Measurements from ENCODE around the gene MEAK7. TPM values are rescaled to one million over a fixed set of nuclear protein-coding genes. Genes with fewer than 3 reads are reported as not detected.

MEAK7 gene
- total RNA-seq, 1 donor from 2014 or later = 28.1 TPM

DNA sequence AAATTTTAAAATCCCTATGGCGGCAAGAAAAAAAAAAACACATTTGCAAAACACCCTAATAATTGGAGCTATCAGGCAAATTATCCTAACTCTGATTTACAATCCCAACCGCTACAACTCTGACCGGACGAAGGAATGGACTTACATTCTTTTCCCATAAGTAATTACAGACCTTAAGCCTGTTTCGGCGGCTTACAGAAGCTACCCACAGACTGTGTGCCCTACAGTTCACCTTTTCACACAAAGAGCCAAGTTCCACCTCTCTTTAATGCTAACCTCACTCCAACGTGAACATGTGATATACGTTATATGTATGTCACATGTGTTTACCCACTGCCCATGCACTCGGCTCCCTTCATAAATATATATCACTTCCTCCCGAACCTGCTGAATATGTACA is 8.7 kb upstream of the MEAK7 start:
- no peak overlapping the region for H3K4me3 Mint-ChIP-seq (ENCODE audit: unreplicated experiment)
- DNase-seq (ENCODE audit: extremely low spot score, unreplicated experiment) = no peak
- H3K27ac Mint-ChIP-seq (ENCODE audit: unreplicated experiment) = no peak overlapping the region
- TF ChIP-seq, protein P1, sequence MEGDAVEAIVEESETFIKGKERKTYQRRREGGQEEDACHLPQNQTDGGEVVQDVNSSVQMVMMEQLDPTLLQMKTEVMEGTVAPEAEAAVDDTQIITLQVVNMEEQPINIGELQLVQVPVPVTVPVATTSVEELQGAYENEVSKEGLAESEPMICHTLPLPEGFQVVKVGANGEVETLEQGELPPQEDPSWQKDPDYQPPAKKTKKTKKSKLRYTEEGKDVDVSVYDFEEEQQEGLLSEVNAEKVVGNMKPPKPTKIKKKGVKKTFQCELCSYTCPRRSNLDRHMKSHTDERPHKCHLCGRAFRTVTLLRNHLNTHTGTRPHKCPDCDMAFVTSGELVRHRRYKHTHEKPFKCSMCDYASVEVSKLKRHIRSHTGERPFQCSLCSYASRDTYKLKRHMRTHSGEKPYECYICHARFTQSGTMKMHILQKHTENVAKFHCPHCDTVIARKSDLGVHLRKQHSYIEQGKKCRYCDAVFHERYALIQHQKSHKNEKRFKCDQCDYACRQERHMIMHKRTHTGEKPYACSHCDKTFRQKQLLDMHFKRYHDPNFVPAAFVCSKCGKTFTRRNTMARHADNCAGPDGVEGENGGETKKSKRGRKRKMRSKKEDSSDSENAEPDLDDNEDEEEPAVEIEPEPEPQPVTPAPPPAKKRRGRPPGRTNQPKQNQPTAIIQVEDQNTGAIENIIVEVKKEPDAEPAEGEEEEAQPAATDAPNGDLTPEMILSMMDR (IDR thresholded peaks at IDR 0.05) = no peak
- H3K36me3 Mint-ChIP-seq (ENCODE audit: unreplicated experiment) = no peaks in the 10 kb centered on the region
- H3K9me3 Mint-ChIP-seq (ENCODE audit: unreplicated experiment) = no peaks in the 10 kb centered on the region
- peaks cover 25% of the 10 kb centered on the region for H3K4me1 Mint-ChIP-seq (ENCODE audit: unreplicated experiment)
- no peaks in the 10 kb centered on the region for H3K27me3 Mint-ChIP-seq (ENCODE audit: unreplicated experiment)

DNA sequence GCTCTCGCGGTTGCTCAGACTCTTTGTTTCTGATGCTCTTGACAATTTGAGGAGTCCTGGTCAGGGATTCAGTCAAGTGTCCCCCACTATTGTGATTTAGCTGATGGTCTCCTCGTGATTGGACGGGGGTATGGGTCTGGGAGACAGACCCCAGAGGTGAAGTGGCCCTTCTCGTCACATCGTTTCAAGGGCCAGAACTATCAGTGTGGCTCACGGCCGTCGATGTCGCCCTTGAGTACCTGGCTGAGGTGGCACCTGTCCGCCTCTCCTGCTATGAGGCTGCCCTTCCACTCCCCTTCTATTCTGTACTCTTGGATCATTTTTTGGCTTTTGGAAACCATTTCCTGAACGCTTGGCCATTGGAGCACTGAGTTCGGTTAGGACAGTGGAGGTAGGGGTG is 7.4 kb upstream of the MEAK7 start:
- Mint-ChIP-seq H3K9me3 (ENCODE audit: unreplicated experiment) (no peaks in the 10 kb centered on the region), H3K36me3 (ENCODE audit: unreplicated experiment) (no peaks in the 10 kb centered on the region), H3K4me3 (ENCODE audit: unreplicated experiment) (no peak overlapping the region), H3K4me1 (ENCODE audit: unreplicated experiment) (peaks cover 17% of the 10 kb centered on the region), H3K27me3 (ENCODE audit: unreplicated experiment) (no peaks in the 10 kb centered on the region), H3K27ac (ENCODE audit: unreplicated experiment) (no peak overlapping the region)
- TF ChIP-seq, protein P1 (IDR thresholded peaks at IDR 0.05) = no peak
- DNase-seq (ENCODE audit: extremely low spot score, unreplicated experiment) = no peak

DNA sequence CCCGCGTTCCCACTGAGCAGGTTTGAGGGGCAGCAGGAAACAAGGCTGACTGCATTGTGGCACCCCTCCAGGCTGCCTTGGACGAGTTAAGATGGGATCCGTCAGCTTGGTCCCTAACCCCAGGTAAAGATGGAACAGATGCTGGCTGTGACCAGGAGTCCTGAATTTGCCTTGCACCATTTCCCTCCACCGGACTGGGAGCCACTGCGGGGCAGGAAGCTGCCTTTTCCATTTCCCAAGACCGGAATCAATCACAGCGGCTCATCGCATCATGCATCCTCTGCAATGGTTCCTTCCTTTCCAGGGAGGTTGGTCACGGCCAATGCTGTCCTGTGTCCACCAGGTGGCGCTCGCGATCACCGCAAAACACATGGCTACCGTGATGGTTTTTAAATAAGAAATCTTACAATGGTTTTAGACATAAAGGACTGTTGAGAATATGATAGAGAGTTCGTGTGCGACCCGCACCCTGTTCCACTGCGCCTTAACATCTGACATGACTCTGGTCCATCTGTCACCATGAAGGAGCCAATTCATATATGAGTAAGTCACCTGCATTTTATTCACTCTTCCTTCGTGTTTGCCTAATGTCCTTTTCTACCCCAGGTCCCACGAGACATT is 6.8 kb upstream of the MEAK7 start:
- no peaks in the 10 kb centered on the region for H3K9me3 Mint-ChIP-seq (ENCODE audit: unreplicated experiment)
- TF ChIP-seq, protein P1 (IDR thresholded peaks at IDR 0.05) = peak; percentile 95
- H3K4me3 Mint-ChIP-seq (ENCODE audit: unreplicated experiment) = no peak overlapping the region
- no peaks in the 10 kb centered on the region for H3K27me3 Mint-ChIP-seq (ENCODE audit: unreplicated experiment)
- peak; percentile 92 for DNase-seq (ENCODE audit: extremely low spot score, unreplicated experiment)
- peaks cover 14% of the 10 kb centered on the region for H3K4me1 Mint-ChIP-seq (ENCODE audit: unreplicated experiment)
- no peak overlapping the region for H3K27ac Mint-ChIP-seq (ENCODE audit: unreplicated experiment)
- no peaks in the 10 kb centered on the region for H3K36me3 Mint-ChIP-seq (ENCODE audit: unreplicated experiment)

DNA sequence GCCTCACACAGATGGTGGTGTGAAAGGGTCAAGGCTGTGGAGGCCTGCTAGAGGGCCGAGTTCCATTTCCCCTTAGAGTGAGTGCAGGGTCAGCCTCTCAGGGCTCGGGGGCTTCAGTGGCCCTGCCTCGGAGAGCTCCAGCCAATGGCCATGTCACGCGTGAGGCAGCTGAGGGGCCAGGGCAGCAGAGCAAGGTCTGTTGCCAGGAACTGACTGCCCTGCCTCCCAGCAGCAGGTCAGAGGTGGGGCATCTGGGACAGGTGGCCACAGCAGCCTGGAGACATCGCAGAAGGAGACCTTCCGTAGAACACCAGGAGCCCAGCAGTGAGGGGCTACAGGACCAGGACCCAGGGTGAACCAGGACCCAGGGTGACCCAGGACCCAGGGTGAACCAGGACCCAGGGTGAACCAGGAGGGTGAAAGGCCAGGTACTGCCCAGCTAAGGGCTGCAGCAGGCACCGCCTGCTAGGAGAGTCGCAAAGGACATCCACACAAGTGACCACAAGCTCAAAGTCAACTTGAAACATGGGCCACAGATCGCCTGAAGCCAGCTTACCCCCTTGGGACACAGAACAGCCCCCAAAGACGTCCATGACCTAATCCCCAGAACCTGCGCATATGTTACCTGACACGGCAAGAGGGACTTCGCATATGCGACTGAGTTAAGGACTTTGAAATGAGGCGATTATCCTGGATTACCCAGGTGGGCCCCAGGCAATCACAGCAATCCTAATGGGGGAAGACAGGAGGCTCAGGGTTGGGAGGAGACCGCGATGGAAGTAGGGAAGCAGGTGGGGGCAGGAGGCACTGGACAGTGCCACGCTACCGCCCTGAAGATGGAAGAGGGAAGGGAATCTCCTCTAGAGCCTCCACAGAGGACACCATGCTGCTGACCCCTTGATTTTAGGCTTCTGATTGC is 4.8 kb upstream of the MEAK7 start:
- no peak overlapping the region for H3K4me3 Mint-ChIP-seq (ENCODE audit: unreplicated experiment)
- TF ChIP-seq, protein P1 (IDR thresholded peaks at IDR 0.05) = no peak
- no peak overlapping the region for H3K27ac Mint-ChIP-seq (ENCODE audit: unreplicated experiment)
- H3K27me3 Mint-ChIP-seq (ENCODE audit: unreplicated experiment) = no peaks in the 10 kb centered on the region
- peaks cover 28% of the 10 kb centered on the region for H3K4me1 Mint-ChIP-seq (ENCODE audit: unreplicated experiment)
- H3K36me3 Mint-ChIP-seq (ENCODE audit: unreplicated experiment) = no peaks in the 10 kb centered on the region
- H3K9me3 Mint-ChIP-seq (ENCODE audit: unreplicated experiment) = no peaks in the 10 kb centered on the region
- no peak for DNase-seq (ENCODE audit: extremely low spot score, unreplicated experiment)

- H3K27ac Mint-ChIP-seq (ENCODE audit: unreplicated experiment) = no peak overlapping the region
- TF ChIP-seq, protein P1 (IDR thresholded peaks at IDR 0.05) = no peak
- H3K27me3 Mint-ChIP-seq (ENCODE audit: unreplicated experiment) = no peaks in the 10 kb centered on the region
- H3K9me3 Mint-ChIP-seq (ENCODE audit: unreplicated experiment) = no peaks in the 10 kb centered on the region
- no peak overlapping the region for H3K4me3 Mint-ChIP-seq (ENCODE audit: unreplicated experiment)
- no peaks in the 10 kb centered on the region for H3K36me3 Mint-ChIP-seq (ENCODE audit: unreplicated experiment)
- H3K4me1 Mint-ChIP-seq (ENCODE audit: unreplicated experiment) = peaks cover 33% of the 10 kb centered on the region
- DNase-seq (ENCODE audit: extremely low spot score, unreplicated experiment) = no peak
Measured at GRCh38 chr16:84508502-84508901, 4.0 kb upstream of the MEAK7 start.
